ENCODE data around the gene CD80.

Gene CD80

GRCh38 chr3:119483101-119483500 lies 76.3 kb downstream of the CD80 start:
- H3K9me3 ChIP-seq (ENCODE audit: control insufficient read depth in 2 of 2, low read length in 2 of 2), result no peaks in the 10 kb centered on the region
- H3K27me3 ChIP-seq (ENCODE audit: control insufficient read depth in 2 of 2, insufficient read depth in 2 of 2, low read length in 2 of 2), result no peaks in the 10 kb centered on the region
- peaks cover 35 to 47% of the 10 kb centered on the region in 2 donors for H3K36me3 ChIP-seq (ENCODE audit: control insufficient read depth in 2 of 2, insufficient read depth in 2 of 2, low read length in 2 of 2)
- no peak overlapping the region for H3K9ac ChIP-seq (ENCODE audit: low read depth in 1 of 2, low read length in 2 of 2)
- no peaks in the 10 kb centered on the region for H3K4me1 ChIP-seq (ENCODE audit: control insufficient read depth in 2 of 2, insufficient read depth in 2 of 2, low read length in 2 of 2)
- H3K27ac ChIP-seq (ENCODE audit: low read depth in 2 of 2, low read length in 2 of 2), result no peak overlapping the region
- no peak overlapping the region for H3K4me3 ChIP-seq (ENCODE audit: low read length in 2 of 2)

- Histone ChIP-seq H3K4me3 (ENCODE audit: low read length in 2 of 2) (no peak overlapping the region), H3K4me1 (ENCODE audit: control insufficient read depth in 2 of 2, insufficient read depth in 2 of 2, low read length in 2 of 2) (no peaks in the 10 kb centered on the region), H3K36me3 (ENCODE audit: control insufficient read depth in 2 of 2, insufficient read depth in 2 of 2, low read length in 2 of 2) (peaks cover 37 to 48% of the 10 kb centered on the region in 2 donors), H3K9ac (ENCODE audit: low read depth in 1 of 2, low read length in 2 of 2) (no peak overlapping the region), H3K9me3 (ENCODE audit: control insufficient read depth in 2 of 2, low read length in 2 of 2) (no peaks in the 10 kb centered on the region), H3K27ac (ENCODE audit: low read depth in 2 of 2, low read length in 2 of 2) (no peak overlapping the region), H3K27me3 (ENCODE audit: control insufficient read depth in 2 of 2, insufficient read depth in 2 of 2, low read length in 2 of 2) (no peaks in the 10 kb centered on the region)
These were observed 78.3 kb downstream of the CD80 start for GRCh38 chr3:119481079-119481478.

Data from mucosa of rectum (tissue), 2 donors.